NCI-H2081 treated with DMSO at 0.1 percent for 48 hours (cell line): Measurements from ENCODE around the gene MAN1A2.
"Not testable (repeated sequence)": the region's sequence is repeated elsewhere in the genome, so short reads cannot be mapped to it uniquely, and the experiment has no call there.

Experiments
- DNase-seq: peaks from one replicate; lab custom pipeline; 2025; lab: John Stamatoyannopoulos, UW

The MAN1A2 gene

DNA sequence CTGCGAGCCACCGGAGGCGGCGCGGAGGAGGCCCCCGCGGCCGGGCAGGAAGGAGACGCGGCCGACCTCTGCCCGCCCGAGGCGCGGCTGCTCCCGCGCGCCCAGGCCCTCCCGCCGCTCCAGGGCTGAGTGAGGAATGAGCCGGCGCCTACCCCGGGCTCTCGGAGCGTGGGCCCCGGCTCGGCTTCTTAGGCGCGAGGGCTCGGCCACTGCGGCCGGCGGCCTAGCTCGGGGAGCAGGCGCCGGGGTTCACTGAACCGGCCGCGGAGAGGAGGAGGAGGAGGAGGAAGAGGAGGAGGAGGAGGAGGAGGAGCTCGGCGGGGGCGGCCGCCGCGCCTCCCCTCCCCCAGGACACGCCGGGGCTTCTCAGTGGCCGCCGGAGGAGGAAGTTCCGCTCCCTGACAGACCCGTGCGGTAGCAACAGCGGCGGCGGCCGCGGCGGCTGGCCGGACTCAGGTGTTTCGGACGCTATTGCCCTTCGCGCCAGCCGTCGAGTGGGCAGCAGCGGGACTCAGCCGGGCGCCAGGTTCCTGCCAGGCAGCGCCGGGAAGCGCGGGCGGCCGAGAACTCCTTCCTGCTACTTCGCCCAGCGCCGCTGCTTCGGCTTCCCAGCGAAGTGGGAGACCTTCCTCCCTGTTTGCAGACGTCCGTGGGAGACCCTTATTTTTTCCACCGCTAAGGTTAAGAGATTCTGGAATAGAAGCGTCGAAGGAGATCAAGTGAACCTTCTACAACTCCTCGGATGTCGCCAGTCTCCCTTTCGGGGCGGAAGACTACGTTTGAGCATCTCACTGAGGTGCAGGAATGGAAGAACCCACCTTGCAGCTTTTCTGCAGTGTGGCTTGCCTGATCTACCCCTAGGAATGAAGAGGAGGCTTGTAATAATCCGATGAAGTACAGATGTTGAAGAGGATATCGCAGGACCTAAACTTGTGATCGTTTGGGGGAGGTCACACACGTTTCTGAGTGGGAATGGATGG is at the start of gene MAN1A2:
Gene MAN1A2 (plus strand): TSS at position 404 of the 980 bp plus-strand sequence. CDS start 735 bp downstream, outside the sequence.
- DNase-seq: no peak

DNA sequence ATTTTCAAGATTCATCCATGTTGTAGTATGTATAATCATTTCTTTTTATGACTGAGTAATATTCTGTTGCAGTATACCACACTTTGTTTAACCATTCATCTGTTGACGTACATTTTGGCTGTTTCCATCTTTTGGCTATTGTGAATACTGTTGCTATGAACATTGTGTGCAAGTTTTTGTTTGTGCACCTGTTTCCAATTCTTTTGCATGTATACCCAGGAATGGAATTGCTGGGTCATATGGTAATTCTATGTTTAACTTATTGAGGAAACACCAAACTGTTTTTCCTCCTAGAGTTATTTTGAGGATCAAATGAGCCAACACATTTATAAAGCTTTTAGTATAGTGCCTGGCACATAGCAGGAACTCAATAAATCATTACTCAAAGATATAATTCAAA is 49.2 kb upstream of the MAN1A2 start:
- DNase-seq: no peak

DNA sequence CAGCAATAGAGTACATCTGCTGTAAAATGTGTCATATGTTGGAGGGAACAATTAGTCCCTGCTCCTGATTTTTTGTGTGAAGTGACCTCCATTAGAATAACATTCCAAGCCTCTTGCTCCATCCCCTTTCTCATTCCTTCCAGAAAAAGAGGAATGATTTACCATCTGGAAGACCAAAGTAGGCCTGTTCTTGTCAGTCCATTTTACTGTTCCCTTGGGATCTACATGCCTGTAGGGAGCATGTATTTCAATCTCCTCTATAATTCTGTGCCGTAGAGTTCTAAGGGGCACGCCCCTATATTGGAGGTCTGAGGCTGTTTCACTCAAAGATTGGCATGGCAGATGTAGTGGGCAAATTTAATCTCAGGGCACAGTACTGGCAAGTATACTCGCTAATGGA is 48.8 kb upstream of the MAN1A2 start:
- no peak for DNase-seq

DNA sequence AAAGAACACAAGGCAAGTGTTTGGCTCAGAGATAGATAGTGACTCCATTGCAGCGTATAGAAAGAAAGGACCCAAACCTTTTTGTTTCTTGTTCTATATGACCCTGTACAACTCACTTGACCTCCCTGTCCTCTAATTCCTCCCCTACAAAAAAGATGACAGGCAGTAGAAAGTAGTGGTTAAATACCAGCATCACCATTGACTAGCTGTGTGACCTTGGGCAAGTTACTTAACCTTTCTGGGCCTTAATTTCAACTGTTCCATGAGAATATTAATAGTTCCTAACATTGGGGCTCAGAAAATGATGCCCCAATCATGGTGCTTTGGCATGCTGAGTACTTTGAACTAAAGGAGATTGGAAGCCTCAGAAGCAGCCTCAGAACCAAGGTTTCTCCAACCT is 46.7 kb upstream of the MAN1A2 start:
- DNase-seq: no peak

DNA sequence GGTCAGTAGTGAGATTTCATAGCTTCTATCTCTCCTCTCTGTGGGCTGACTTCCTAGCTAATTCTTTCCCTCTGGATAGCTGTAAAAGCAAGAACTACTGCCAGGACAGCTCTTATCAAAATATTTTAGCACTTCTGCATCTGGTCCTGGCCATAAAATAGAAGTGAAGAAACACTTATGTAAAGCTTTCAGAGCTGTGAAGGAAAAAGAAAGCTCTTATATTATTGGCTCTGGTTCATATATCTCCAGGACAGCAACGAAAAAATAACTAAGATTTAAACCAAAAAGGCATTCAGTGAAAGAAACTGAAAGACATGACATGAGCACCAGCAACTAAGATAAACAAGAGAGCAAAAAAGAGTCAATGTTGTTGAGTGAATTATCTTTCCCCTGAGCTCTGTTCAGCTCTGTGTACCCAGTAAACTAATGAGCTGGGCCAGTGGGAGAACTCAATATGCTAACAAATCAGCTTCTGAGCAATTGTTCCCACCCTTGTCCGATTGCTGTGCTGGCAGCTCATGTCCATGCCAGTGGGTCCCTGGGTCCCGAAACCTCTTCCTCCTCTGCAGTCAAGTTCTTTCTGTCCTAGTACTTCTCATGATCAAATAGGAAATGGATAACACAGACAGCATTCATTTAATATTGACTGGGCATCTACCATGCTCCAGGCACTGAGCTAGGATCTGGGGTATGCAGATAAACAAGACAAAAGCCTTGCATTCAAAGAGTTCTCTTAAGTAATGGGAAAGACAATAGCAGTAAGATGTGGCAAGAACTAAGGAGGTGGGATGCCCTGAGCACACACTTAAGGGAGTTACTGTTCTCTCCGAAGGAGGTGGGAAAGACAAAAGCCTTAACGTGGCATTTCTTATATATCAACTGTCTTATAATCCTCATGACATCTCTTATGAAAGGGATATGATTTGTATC is 45.3 kb upstream of the MAN1A2 start:
- DNase-seq: no peak

DNA sequence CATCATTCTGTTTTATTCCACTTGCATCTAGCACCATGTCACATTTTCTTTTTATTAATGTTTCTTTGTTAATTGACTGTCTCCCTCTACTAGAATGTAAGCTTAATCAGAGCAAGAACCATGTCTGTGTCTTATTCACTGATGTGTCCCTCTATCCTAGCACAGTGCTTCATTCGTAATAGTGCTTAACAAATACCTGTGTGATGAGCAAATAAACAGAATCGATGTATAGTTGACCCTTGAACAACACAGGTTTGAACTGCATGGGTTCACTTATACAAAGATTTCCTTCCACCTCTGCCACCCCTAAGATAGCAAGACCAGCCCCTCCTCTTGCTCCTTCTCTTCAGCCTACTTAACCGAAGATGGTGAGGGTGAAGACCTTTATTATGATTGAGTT is 42.9 kb upstream of the MAN1A2 start:
- no peak for DNase-seq

DNA sequence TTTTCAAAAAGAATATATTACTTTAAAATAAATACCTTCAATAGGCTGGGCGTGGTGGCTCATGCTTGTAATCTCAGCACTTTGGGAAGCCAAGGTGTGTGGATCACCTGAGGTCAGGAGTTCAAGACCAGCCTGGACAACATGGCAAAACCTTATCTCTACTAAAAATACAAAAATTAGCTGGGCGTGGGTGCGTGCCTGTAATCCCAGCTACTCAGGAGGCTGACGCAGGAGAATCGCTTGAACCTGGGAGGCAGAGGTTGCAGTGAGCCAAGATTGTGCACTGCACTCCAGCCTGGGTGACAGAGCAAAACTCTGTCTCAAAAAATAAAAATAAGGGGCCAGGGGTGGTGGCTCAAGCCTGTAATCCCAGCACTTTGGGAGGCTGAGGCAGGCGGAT is 41.2 kb upstream of the MAN1A2 start:
- DNase-seq: not testable (repeated sequence)

DNA sequence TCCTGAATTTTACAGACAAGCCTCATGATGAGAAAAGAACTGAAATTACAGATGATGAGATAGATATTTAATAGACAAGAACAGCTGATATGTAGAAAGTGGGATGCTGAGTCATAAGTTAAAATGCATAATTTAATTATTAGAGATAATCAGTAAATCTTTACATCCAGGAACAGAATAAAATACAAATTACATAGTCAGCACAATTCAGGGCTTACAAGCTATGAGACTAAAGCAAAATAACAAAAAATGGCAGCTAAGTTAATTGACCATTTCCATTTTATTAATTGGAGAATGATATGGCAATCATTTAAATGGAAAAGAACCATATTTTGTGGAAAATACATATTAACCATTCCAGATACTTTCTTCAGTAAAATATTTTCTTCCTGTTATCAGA is 40.2 kb upstream of the MAN1A2 start:
- no peak for DNase-seq

DNA sequence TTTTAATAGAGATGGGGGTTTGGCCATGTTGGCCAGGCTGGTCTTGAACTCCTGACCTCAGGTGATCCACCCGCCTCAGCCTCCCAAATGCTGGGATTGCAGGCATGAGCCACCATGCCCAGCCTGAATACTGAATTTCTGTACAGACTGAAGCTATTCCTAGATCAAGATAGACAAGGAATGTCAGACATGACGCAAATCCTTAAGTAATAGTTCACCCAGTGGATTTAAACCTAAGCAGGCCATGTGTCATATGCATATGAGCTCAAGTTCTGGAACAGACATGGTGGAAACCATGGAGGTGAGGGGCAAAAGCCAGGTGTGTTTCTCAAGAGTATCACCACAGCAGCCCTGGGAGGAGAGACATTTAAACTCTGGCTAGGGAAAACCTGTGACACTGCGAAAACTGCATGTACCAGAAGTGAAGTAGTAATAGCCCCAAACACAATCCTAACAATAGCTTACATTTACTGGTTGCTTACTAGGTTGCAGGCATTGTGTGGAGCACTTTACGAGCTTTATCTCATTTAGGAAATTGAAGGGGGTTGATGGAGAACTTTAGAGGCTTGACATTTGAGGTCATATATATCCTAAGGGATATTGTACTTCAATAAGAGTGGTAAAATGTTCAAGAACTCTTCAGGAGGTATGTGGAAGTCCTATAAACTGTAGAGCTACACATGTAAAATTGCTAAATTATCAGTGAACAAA is 31.7 kb upstream of the MAN1A2 start:
- no peak for DNase-seq

DNA sequence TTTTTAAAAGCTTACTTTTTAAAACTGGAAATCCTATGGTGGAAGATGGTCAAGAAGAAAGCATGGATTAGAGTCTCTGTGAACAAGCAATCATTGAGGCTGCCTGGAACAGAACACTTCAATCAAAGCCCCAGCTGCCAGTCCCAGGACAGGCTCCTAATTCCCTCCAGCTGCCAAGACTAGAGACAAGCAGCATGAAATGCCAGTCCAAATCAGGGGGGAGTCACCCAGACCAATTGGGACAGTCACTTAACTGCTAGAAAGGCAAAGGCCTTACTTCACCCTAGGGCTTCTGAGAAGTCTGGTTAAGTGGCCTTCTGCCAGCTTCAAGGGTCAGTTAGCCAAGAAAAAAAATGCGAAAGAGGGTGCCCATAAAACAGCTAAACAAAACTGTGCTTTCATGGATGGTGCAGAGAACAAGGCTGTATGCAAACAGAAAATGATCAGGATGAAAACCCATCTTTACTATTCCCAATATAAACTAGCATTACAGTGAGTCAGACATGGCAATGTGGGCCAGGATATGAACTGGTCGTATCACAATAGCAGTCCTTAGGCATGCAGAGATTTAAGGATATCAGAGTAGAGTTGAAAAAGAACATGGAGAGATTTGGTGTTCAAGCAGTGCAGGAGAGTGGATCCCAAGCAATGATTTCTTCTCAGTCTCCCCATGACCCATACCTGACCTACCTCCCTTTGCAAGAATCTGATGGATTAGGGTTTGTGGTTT is 31.0 kb upstream of the MAN1A2 start:
- DNase-seq: no peak

DNA sequence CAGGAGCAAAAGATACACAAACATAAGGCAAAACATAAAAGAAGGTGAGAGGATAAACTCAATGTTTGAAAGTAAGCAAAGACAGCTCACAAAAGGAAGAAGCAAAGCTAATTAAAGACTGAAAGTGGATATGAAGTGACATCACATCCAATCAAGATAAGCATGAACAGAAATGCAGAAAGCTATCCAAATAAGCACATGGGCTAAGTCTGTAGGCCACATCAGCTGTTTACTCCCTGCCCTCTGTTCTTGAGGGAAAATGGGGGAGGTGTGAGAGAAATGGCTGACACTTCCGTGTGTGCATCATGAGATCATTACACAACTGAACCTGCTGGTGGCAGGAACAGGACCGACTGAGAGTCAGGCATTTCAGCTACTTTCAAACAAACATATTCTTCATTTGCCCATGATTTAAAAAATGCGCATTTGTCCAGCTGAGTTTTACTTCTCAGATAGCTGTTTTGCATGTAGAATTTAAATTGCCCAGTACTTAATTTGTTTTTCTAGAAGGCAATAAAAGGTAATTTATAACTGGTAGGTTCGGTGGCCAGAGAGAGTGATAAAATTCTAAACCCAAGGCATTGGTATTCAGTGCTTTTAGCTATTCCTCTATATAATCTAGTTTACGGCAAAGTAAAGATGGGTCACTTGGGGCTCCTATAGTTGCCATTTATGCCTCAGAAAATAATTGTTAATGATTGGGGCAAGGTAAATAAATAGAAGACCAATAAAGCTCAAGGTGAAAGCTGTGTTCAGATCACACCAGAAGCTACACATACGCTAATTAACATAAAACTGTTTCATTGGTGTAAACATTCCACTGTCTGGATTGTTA is 27.2 kb upstream of the MAN1A2 start:
- no peak for DNase-seq

DNA sequence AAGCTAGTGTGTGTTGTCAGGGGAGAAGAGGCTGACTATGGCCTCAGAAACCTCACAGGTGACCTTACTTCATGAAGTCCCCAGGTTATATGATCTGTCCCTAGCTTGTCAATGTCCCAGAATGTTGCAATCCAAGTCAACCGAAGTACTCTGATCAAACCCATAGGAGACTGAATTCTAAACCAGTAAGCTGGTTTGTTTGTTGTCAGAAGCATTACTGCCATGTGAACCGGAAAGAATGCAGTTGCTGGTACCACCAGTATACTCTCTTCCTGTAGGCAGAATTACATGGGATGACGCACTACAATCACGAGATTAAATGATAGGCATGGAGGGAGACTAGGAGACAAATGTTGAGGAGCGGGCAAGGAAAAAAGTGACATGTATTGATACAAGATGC is 26.1 kb upstream of the MAN1A2 start:
- no peak for DNase-seq

DNA sequence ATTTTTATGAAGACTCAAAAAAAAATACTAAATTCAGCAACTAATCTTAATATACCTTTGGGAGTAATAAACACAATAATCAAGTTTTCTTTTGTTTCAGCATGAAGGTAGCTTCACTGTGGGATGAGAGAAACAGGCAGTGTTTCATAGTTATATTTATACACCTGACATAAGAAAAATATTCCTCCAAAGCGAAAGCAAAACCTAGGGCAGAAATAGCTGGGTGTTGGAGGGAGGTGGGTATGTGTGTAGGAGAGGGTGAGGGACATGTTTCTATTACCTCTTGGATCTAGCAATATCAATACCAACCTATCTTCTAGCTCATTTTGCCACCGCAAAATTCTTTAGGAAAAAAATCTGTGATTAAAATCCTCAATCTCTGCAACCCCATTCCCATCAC is 24.9 kb upstream of the MAN1A2 start:
- DNase-seq: no peak

DNA sequence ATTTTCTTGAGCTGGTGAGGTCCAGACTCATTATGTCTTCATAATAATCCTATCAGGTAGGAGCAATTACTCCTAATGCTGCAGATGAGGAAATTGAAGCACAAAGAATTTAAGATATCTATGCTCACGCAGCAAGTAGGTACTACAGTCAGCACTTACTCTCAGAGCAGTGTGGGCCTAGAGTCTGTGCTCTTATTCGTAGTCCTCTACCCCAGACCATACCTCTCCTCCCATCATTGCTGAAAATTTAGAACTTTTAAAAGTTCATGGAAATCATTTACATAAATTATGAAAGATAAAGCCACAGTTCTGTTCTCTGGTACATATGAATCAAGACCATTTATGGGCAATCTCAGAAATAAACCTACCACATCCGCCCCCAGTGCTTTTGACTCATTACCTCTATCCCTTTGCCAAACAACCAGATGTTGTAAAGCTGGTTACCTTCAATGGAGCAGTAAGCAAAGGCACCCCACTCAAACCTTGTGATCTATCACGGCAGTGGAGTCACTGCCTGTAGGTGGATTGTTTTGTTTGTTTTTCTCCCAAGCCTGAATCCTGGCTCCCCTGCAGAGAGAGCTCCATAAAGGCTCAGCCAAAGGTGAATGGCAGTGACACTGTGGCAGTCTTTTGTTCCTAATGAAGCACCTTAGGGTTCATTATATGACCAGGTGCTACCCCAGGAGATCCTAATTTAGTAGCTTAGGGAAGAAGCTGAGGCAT is 20.9 kb upstream of the MAN1A2 start:
- no peak for DNase-seq

DNA sequence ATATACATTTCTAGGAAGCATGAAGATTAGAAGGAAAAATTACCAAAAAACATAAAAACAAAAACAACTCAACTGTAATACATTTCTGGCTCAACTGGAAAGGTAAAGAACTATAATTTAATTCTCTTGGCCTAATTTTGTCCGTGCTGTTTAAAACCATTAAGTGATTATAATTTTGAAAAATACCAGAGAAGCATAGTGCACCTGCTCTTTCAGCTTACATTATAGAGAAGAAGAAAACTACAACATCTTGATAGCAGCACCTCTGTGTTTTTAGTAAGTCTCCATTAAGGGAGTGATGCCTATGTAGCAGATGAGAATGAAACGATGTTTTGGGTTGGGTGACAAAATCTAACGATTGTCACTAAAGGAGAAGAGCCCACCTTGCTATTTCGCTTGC is 19.3 kb upstream of the MAN1A2 start:
- no peak for DNase-seq

DNA sequence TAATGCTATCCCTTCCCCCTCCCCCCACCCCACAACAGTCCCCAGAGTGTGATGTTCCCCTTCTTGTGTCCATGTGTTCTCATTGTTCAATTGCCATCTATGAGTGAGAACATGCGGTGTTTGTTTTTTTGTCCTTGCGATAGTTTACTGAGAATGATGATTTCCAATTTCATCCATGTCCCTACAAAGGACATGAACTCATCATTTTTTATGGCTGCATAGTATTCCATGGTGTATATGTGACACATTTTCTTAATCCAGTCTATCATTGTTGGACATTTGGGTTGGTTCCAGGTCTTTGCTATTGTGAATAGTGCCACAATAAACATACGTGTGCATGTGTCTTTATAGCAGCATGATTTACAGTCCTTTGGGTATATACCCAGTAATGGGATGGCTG is 14.6 kb upstream of the MAN1A2 start:
- DNase-seq: not testable (repeated sequence)

DNA sequence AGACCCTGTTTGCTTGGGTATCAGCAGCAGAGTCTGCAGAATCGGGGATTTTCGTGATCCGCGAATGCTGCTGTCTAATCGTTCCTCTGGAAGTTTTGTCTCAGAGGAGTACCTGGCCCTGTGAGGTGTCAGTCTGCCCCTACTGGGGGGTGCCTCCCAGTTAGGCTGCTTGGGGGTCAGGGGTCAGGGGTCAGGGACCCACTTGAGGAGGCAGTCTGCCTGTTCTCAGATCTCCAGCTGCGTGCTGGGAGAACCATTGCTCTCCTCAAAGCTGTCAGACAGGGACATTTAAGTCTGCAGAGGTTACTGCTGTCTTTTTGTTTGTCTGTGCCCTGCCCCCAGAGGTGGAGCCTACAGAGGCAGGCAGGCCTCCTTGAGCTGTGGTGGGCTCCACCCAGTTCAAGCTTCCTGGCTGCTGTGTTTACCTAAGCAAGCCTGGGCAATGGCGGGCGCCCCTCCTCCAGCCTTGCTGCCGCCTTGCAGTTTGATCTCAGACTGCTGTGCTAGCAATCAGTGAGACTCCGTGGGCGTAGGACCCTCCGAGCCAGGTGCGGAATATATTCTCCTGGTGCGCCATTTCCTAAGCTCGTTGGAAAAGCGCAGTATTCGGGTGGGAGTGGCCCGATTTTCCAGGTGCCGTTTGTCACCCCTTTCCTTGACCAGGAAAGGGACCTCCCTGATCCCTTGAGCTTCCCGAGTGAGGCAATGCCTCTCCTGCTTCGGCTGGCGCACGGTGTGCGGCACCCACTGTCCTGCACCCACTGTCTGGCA is 9.2 kb upstream of the MAN1A2 start:
- DNase-seq: not testable (repeated sequence)

DNA sequence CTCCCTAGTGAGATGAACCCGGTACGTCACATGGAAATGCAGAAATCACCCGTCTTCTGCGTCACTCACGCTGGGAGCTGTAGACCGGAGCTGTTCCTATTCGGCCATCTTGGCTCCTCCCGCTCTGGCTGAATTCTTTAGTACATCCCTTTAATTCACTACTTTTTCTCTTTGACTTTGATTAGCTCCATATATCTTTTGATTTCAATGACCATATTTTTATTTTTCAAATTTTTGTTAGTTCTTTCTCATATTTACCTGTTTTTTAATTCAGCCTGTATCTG is 8.7 kb upstream of the MAN1A2 start:
- DNase-seq: not testable (repeated sequence)

DNA sequence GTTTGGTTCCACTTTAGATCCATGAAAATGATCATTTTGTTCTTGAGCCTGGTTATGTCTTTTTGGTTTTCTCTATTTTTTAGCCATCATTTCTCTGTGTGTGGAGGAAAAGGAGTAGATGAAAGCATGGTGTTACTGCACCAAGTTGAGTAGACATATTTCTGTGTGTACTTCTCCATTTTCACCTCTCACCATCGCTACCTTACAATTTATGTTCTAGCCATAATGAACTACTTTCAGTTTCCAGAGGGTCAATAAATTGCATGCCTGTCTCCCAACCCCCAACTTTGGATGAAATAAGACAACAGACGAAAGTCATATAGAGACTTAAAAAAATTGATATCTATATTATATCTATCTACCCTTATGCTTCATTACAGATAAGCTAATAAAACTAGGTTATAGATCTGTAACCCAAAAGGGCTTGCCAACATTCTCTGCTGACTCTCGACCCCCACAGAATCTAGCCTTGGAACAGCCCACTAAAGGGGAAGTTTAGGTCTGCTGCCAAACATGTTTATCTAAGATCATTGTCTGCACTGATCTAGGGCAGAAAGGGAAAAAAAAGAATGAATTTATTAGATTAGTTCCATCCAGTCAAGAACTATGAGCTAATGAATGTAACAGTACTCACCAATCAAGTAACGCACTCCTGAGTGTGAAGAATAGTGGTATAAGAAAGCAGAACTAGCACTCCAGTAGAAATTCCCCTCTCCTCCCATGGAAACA is 7.5 kb upstream of the MAN1A2 start:
- no peak for DNase-seq
